HepG2 (cell line): Measurements from ENCODE around the gene HTR2A. TPM values are rescaled to one million over a fixed set of nuclear protein-coding genes. Genes with fewer than 3 reads are reported as not detected.

Experiments used
- ATAC-seq: fragments of 200-7000 bp; cut with Tn5 transposase; 3 replicates; pipeline ENCODE4 v1.9.1; 2020; ENCODE audit warnings: mild to moderate bottlenecking, moderate library complexity
- BruUV-seq: library from RNA; stranded (reverse); fragments of 400-500 nt; replicated peaks from 2 replicates; lab custom pipeline; 2021; lab: Mats Ljungman, UMichigan
- CTCF ChIA-PET: fragments of 300-600 bp; formaldehyde crosslinking; extraction: SDS; loops from one replicate; lab custom pipeline; 2021; ENCODE audit warnings: low total read pairs, inconsistent platforms, low intra/inter-chr PET ratio; lab: Yijun Ruan, JAX
- POLR2A ChIA-PET: fragments of 350-600 bp; sonication (Branson Sonifier 250); formaldehyde crosslinking; loops from one replicate; lab custom pipeline; 2020; ENCODE audit warnings: antibody characterized with exemption, inconsistent platforms; lab: Yijun Ruan, JAX
- DNase-seq: peaks from one replicate; pipeline ENCODE4 v3.0.0-alpha.2; 2015; ENCODE audit warnings: low spot score
- FAIRE-seq: peaks from 3 replicates; lab custom pipeline; 2011; peaks lifted over from hg19 to GRCh38; lab: Jason Lieb, UNC
- H2AFZ ChIP-seq: one replicate; pipeline ENCODE4 v1.6.1; 2011; ENCODE audit warnings: low read length, inconsistent platforms
- H3K27ac ChIP-seq: fragments of 300-600 bp; 3 replicates; pipeline ENCODE4 v1.8.0; 2011; ENCODE audit warnings: mixed run types, mild to moderate bottlenecking, mixed read lengths, low read length, inconsistent platforms; ENCODE audit not compliant: insufficient read depth; ENCODE audit errors: extremely low read length
- H3K27me3 ChIP-seq, 2 experiments: fragments of 200-600 bp in 1 of 2; 2 replicates in 1 of 2; 3 replicates in 1 of 2; pipeline versions ENCODE4 v1.6.0 to v1.8.0; 2011; ENCODE audit warnings: low read length in 2 of 2, mild to moderate bottlenecking in 2 of 2, moderate library complexity in 2 of 2, inconsistent platforms in 1 of 2; ENCODE audit not compliant: insufficient read depth in 2 of 2, control insufficient read depth in 1 of 2
- H3K36me3 ChIP-seq, 2 experiments: fragments of 200-600 bp in 1 of 2; replicated peaks in 1 of 2; 2 replicates in 1 of 2; 3 replicates in 1 of 2; pipeline versions ENCODE4 v1.5.1 to v1.8.0; 2011; ENCODE audit warnings: low read length in 2 of 2, inconsistent platforms in 1 of 2; ENCODE audit not compliant: insufficient read depth in 2 of 2, control insufficient read depth in 1 of 2
- H3K4me1 ChIP-seq: 2 replicates; pipeline ENCODE4 v1.5.1; 2012; ENCODE audit warnings: low read length, inconsistent platforms; ENCODE audit not compliant: insufficient read depth
- H3K4me2 ChIP-seq: 2 replicates; pipeline ENCODE4 v1.6.0; 2011; ENCODE audit warnings: low read depth, low read length, inconsistent platforms
- H3K4me3 ChIP-seq, 3 experiments: fragments of 200-600 bp in 1 of 3; sonication (generic), shearing (Covaris generic) in 1 of 3; replicated peaks in 1 of 3; 2 replicates each; pipeline ENCODE4 v1.5.1; 2011 to 2016; ENCODE audit warnings: low read length in 3 of 3, inconsistent platforms in 2 of 3, low read depth in 2 of 3, mild to moderate bottlenecking in 2 of 3, control low read depth in 1 of 3, mixed read lengths in 1 of 3; ENCODE audit not compliant: insufficient read depth in 1 of 3
- H3K79me2 ChIP-seq: one replicate; pipeline ENCODE4 v1.6.1; 2011; ENCODE audit warnings: low read length, inconsistent platforms; ENCODE audit not compliant: insufficient read depth
- H3K9ac ChIP-seq: 2 replicates; pipeline ENCODE4 v1.6.0; 2011; ENCODE audit warnings: mild to moderate bottlenecking, low read depth, low read length, inconsistent platforms; ENCODE audit not compliant: insufficient read depth
- H3K9me3 ChIP-seq: 2 replicates; pipeline ENCODE4 v1.5.1; 2012; ENCODE audit warnings: mild to moderate bottlenecking, low read length
- H4K20me1 ChIP-seq: 2 replicates; pipeline ENCODE4 v1.6.0; 2011; ENCODE audit warnings: inconsistent platforms, mild to moderate bottlenecking, low read length, moderate library complexity; ENCODE audit not compliant: insufficient read depth
- CREM ChIP-seq, 2 experiments: sonication (generic) in 1 of 2; formaldehyde crosslinking in 1 of 2; IDR thresholded peaks; 2 replicates each; pipeline versions ENCODE4 v1.4.0 to v1.6.1; 2016 to 2020; ENCODE audit warnings: antibody characterized with exemption in 1 of 2, mild to moderate bottlenecking in 1 of 2, missing genetic modification reagents in 1 of 2
- FOXJ3 ChIP-seq: sonication (generic); formaldehyde crosslinking; IDR thresholded peaks from 2 replicates; pipeline ENCODE4 v1.4.0; 2020; ENCODE audit warnings: missing genetic modification reagents, mild to moderate bottlenecking, borderline replicate concordance
- FOXM1 ChIP-seq: sonication (generic); formaldehyde crosslinking; IDR thresholded peaks from 2 replicates; pipeline ENCODE4 v1.5.0; 2020; ENCODE audit warnings: missing genetic modification reagents
- ISL2 ChIP-seq: sonication (generic); formaldehyde crosslinking; IDR thresholded peaks from 2 replicates; pipeline ENCODE4 v1.5.0; 2020; ENCODE audit warnings: missing genetic modification reagents
- KLF9 ChIP-seq: IDR thresholded peaks from 2 replicates; pipeline ENCODE4 v1.6.1; 2016; ENCODE audit warnings: low read depth
- MAFF ChIP-seq: IDR thresholded peaks from 2 replicates; pipeline ENCODE4 v1.6.1; 2011; ENCODE audit warnings: low read depth, low read length, improper control_type of control experiment
- MAFK ChIP-seq, 2 experiments: IDR thresholded peaks in 1 of 2; conservative IDR thresholded peaks in 1 of 2; 2 replicates each; pipeline ENCODE4 v1.6.1; 2011; ENCODE audit warnings: improper control_type of control experiment in 2 of 2, low read length in 2 of 2
- MZF1 ChIP-seq: sonication (generic); formaldehyde crosslinking; IDR thresholded peaks from 2 replicates; pipeline ENCODE4 v1.8.1; 2023; ENCODE audit warnings: mild to moderate bottlenecking, missing genetic modification reagents, borderline replicate concordance
- PHB2 ChIP-seq: fragments of 450-650 bp; IDR thresholded peaks from 2 replicates; pipeline ENCODE4 v1.6.1; 2018; ENCODE audit not compliant: partially characterized antibody
- RAD21 ChIP-seq: fragments of 450-650 bp; formaldehyde crosslinking; IDR thresholded peaks from 2 replicates; pipeline ENCODE4 v1.5.0; 2020; ENCODE audit warnings: mild to moderate bottlenecking
- SCMH1 ChIP-seq: sonication (generic); formaldehyde crosslinking; IDR thresholded peaks from 2 replicates; pipeline ENCODE4 v1.9.0; 2021; ENCODE audit warnings: missing genetic modification reagents, mild to moderate bottlenecking, borderline replicate concordance
- SMC3 ChIP-seq: IDR thresholded peaks from 2 replicates; pipeline ENCODE4 v1.6.1; 2011; ENCODE audit warnings: low read length, improper control_type of control experiment
- SOX5 ChIP-seq: IDR thresholded peaks from 2 replicates; pipeline ENCODE4 v1.6.1; 2016; ENCODE audit warnings: borderline replicate concordance
- STAG1 ChIP-seq: sonication (generic); formaldehyde crosslinking; IDR thresholded peaks from 2 replicates; pipeline ENCODE4 v1.4.0; 2020; ENCODE audit warnings: missing genetic modification reagents
- TBP ChIP-seq: sonication (generic); formaldehyde crosslinking; IDR thresholded peaks from 2 replicates; pipeline ENCODE4 v1.5.0; 2020; ENCODE audit warnings: missing genetic modification reagents
- TCF7 ChIP-seq: sonication (generic); IDR thresholded peaks from 2 replicates; pipeline ENCODE4 v1.6.1; 2016; ENCODE audit warnings: antibody characterized with exemption, low read depth
- ZNF24 ChIP-seq: fragments of 450-650 bp; IDR thresholded peaks from 2 replicates; pipeline ENCODE4 v1.6.1; 2017; ENCODE audit warnings: antibody characterized with exemption, mild to moderate bottlenecking
- ZNF556 ChIP-seq: sonication (generic); formaldehyde crosslinking; IDR thresholded peaks from 2 replicates; pipeline ENCODE4 v1.4.0; 2020; ENCODE audit warnings: mild to moderate bottlenecking, missing genetic modification reagents, borderline replicate concordance
- ZNF678 ChIP-seq: sonication (generic); formaldehyde crosslinking; IDR thresholded peaks from 2 replicates; pipeline ENCODE4 v1.4.0; 2020; ENCODE audit warnings: mild to moderate bottlenecking, missing genetic modification reagents
- WGBS: methylation state at CpG from one replicate; pipeline ENCODE4 v1.1.6; 2017; ENCODE audit warnings: low lambda C conversion rate; 5-methylcytosine and 5-hydroxymethylcytosine counted together
- in situ Hi-C: cut with HindIII; loops from 2 replicates; pipeline ENCODE4 v1.10.0; 2017; ENCODE audit warnings: low pct_unique_long_range_greater_than_20kb; ENCODE audit not compliant: extremely low pct_ligation_motif_present
- intact Hi-C: fragments of 100-400 bp; cut with micrococcal nuclease; formaldehyde crosslinking; loops from one replicate; pipeline ENCODE4 v1.10.0; 2022; ENCODE audit not compliant: unreplicated experiment
- polyA plus RNA-seq, 8 experiments: library from polyadenylated mRNA; depleted of rRNA in 3 of 8; stranded (reverse) in 7 of 8; unstranded in 1 of 8; fragments of >200 nt; fragmentation: Illumina TruSeq in 4 of 8; extraction: Trizol in 4 of 8; gene quantifications; 2 replicates each; pipeline versions ENCODE4 v1.2.1 to v1.2.3, GENCODE V29; 2011 to 2016; ENCODE audit warnings: low read depth in 4 of 8, missing spikeins in 1 of 8, mixed read lengths in 1 of 8; ENCODE audit not compliant: insufficient read depth in 1 of 8
- total RNA-seq, 5 experiments: library from RNA; depleted of rRNA; stranded (reverse); fragments of >200 nt; fragmentation: Illumina TruSeq; extraction: Trizol; gene quantifications; 2 replicates each; pipeline ENCODE4 v1.2.3, GENCODE V29; 2016; ENCODE audit warnings: low read depth in 1 of 5
- TF ChIP-seq, protein P1 (sequence below): sonication (generic); formaldehyde crosslinking; IDR thresholded peaks from 2 replicates; pipeline ENCODE4 v1.5.0; 2020; ENCODE audit warnings: mild to moderate bottlenecking, missing genetic modification reagents, moderate library complexity
- TF ChIP-seq, protein P2 (sequence below): sonication (generic); formaldehyde crosslinking; IDR thresholded peaks from 2 replicates; pipeline ENCODE4 v1.4.0; 2020; ENCODE audit warnings: missing genetic modification reagents
- TF ChIP-seq, protein P3 (sequence below): sonication (generic); formaldehyde crosslinking; IDR thresholded peaks from 2 replicates; pipeline ENCODE4 v1.8.0; 2022; ENCODE audit warnings: missing genetic modification reagents, mild to moderate bottlenecking, inconsistent platforms, borderline replicate concordance

The HTR2A gene
- total and polyA plus RNA-seq, 2 of the 13 experiments (the other 11 are each of a cell fraction or from before 2014, with no cell fraction given), result not detected

DNA sequence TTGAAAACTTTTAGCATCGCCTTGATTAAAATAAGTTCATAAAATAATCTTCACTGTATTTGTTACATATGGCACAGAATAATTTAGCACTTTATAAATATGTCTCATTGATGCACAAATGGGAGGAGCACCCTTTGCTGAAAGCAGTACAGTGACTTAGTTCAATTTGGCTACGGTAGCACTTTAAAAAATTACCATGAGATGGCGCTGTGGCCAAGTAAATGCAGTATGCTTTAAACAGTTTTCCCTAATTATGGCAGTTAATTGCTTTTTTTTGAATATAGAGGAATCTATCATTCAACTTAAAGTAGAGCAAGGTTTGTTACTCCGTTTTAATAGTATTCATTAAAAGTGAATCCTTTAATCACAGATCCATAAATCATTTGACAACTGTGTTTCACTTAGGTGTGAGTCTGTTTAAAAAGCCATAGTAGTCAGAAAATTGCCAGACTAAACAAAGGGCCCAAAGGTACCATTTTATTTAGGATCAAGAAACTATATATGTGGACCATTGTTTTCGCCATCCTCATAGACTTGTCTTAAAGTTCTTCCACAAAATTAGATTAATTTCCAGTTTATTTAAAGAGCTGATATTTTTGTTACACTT is 65.2 kb downstream of the HTR2A start:
- 0% methylated on average over 5 of the region's 5 CpGs for WGBS
- Histone ChIP-seq H3K9me3 (no peaks in the 10 kb centered on the region), H3K79me2 (no peaks in the 10 kb centered on the region), H3K27ac (no peak overlapping the region), H4K20me1 (no peaks in the 10 kb centered on the region), H2AFZ (no peak overlapping the region), H3K4me1 (no peaks in the 10 kb centered on the region), H3K4me2 (no peak overlapping the region), H3K27me3 (no peaks in the 10 kb centered on the region), H3K36me3 (no peaks in the 10 kb centered on the region), H3K9ac (no peak overlapping the region), H3K4me3 (no peak overlapping the region)
- CTCF ChIA-PET, result interaction anchor here (1.1 kb wide), 1 partner anchor 943 kb away, joined by 3 read pairs; no protein-coding TSS in a partner anchor
- FAIRE-seq, result peak; percentile 42
- DNase-seq, result peak; percentile 22
- intact Hi-C loops (loop anchor here (2.0 to 5.0 kb wide), 3 partner anchors 626 to 943 kb away; no protein-coding TSS in a partner anchor), in situ Hi-C loops (loop anchor here (25.0 kb wide), 1 partner anchor 931 kb away; no protein-coding TSS in a partner anchor)
- peak; percentile 54; the same call in 1 of the 3 replicates for ATAC-seq
- POLR2A ChIA-PET, result no interaction called here
- no TSS peak for BruUV-seq
- TF ChIP-seq, protein P1, sequence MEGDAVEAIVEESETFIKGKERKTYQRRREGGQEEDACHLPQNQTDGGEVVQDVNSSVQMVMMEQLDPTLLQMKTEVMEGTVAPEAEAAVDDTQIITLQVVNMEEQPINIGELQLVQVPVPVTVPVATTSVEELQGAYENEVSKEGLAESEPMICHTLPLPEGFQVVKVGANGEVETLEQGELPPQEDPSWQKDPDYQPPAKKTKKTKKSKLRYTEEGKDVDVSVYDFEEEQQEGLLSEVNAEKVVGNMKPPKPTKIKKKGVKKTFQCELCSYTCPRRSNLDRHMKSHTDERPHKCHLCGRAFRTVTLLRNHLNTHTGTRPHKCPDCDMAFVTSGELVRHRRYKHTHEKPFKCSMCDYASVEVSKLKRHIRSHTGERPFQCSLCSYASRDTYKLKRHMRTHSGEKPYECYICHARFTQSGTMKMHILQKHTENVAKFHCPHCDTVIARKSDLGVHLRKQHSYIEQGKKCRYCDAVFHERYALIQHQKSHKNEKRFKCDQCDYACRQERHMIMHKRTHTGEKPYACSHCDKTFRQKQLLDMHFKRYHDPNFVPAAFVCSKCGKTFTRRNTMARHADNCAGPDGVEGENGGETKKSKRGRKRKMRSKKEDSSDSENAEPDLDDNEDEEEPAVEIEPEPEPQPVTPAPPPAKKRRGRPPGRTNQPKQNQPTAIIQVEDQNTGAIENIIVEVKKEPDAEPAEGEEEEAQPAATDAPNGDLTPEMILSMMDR (CRISPR knock-in tag), result peak; percentile 76
- TF ChIP-seq FOXJ3 (CRISPR knock-in tag) (no peak), ISL2 (no peak), ZNF556 (no peak), MZF1 (CRISPR knock-in tag) (no peak), SOX5 (no peak), CREM (IDR thresholded peaks at IDR 0.05) (no peak), CREM (CRISPR knock-in tag; IDR thresholded peaks at IDR 0.05) (no peak), SMC3 (peak; percentile 45; the same call in 1 of the 2 replicates), TBP (CRISPR knock-in tag) (no peak), TCF7 (no peak), ZNF678 (CRISPR knock-in tag) (no peak), RAD21 (CRISPR knock-in tag) (0 out of 2 replicates have a peak, but pooled peaks have one; percentile 23), PHB2 (no peak), FOXM1 (CRISPR knock-in tag) (no peak), ZNF24 (no peak), KLF9 (CRISPR knock-in tag) (no peak), SCMH1 (no peak), MAFF (0 out of 2 replicates have a peak, but pooled peaks have one; percentile 25), MAFK (conservative IDR thresholded peaks at IDR 0.05 in 1 of 2, IDR thresholded peaks at IDR 0.05 in 1 of 2; ENCODE audit: low read length in 2 of 2) (0 out of 4 replicates have a peak, but pooled peaks of 1 of the 2 experiments have one; percentile 14), STAG1 (CRISPR knock-in tag) (peak; percentile 82)
- TF ChIP-seq, protein P2, sequence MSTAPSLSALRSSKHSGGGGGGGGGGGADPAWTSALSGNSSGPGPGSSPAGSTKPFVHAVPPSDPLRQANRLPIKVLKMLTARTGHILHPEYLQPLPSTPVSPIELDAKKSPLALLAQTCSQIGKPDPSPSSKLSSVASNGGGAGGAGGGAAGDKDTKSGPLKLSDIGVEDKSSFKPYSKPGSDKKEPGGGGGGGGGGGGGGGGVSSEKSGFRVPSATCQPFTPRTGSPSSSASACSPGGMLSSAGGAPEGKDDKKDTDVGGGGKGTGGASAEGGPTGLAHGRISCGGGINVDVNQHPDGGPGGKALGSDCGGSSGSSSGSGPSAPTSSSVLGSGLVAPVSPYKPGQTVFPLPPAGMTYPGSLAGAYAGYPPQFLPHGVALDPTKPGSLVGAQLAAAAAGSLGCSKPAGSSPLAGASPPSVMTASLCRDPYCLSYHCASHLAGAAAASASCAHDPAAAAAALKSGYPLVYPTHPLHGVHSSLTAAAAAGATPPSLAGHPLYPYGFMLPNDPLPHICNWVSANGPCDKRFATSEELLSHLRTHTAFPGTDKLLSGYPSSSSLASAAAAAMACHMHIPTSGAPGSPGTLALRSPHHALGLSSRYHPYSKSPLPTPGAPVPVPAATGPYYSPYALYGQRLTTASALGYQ, result no peak
- TF ChIP-seq, protein P3, sequence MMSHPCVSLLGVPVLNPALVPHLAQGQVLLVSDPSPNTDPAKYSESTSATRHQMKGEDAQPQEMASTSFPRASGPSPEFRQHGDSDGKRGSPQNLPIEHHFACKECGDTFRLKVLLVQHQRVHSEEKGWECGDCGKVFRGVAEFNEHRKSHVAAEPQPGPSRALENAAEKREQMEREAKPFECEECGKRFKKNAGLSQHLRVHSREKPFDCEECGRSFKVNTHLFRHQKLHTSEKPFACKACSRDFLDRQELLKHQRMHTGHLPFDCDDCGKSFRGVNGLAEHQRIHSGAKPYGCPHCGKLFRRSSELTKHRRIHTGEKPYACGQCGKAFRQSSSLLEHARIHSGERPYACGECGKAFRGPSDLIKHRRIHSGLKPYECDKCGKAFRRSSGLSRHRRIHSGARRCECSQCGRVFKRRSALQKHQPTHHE (CRISPR knock-in tag), result no peak
